ENCODE data around the gene RCCD1. TPM values are rescaled to one million over a fixed set of nuclear protein-coding genes. Genes with fewer than 3 reads are reported as not detected.

The RCCD1 gene
- total RNA-seq, 2 experiments from 2014 or later: 30.0 to 30.9 TPM

DNA sequence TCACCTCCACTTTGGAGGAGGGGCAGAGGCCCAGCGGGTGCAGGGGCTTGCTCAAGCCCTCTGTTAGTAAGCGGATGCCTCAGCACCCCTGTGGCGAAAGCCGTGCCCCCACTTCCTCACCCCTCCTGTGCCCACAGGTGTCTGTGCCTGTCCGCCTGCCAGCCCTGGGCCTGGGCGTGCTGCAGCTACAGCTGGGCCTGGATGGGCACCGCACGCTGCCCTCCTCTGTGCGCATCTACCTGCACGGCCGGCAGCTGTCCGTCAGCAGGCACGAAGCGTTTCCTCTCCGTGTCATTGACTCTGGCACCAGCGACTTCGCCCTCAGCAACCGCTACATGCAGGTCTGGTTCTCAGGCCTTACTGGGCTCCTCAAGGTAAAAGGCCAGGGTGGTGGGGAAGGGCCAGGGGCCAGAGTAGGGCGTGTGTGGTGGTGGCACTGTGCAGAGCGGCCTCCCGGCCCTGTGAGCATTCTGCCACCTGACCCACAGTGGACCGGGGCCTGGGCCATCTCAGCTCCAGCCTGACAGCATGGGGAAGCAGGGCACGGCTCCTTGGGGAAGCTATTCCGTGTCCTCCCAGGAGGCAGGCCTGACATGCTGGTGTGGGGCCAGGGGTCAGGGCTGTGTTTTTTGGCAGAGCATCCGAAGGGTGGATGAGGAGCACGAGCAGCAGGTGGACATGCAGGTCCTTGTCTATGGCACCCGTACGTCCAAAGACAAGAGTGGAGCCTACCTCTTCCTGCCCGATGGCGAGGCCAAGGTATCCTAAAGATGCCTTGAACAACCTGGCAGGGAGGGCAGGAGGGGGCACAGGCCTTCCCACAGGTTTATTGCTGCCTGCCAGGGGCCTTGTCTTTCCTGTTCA, 42.5 kb upstream of the RCCD1 start:
- Mint-ChIP-seq H3K36me3 (ENCODE audit: low read depth) (peaks cover 38% of the 10 kb centered on the region), H3K4me3 (no peak overlapping the region), H3K27me3 (no peaks in the 10 kb centered on the region), H3K27ac (no peak overlapping the region), H3K4me1 (ENCODE audit: low read depth) (no peaks in the 10 kb centered on the region), H3K9me3 (no peaks in the 10 kb centered on the region)
- intact Hi-C loops (cut with micrococcal nuclease): no loop called here
- ChIA-PET CTCF (interaction anchor here (2.2 kb wide), 1 partner anchor 9 kb away, joined by 8 read pairs; the partner anchor contains the start of gene MAN2A2), POLR2A (no interaction called here)
- no peak for ATAC-seq
- TF ChIP-seq, protein P1, sequence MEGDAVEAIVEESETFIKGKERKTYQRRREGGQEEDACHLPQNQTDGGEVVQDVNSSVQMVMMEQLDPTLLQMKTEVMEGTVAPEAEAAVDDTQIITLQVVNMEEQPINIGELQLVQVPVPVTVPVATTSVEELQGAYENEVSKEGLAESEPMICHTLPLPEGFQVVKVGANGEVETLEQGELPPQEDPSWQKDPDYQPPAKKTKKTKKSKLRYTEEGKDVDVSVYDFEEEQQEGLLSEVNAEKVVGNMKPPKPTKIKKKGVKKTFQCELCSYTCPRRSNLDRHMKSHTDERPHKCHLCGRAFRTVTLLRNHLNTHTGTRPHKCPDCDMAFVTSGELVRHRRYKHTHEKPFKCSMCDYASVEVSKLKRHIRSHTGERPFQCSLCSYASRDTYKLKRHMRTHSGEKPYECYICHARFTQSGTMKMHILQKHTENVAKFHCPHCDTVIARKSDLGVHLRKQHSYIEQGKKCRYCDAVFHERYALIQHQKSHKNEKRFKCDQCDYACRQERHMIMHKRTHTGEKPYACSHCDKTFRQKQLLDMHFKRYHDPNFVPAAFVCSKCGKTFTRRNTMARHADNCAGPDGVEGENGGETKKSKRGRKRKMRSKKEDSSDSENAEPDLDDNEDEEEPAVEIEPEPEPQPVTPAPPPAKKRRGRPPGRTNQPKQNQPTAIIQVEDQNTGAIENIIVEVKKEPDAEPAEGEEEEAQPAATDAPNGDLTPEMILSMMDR (IDR thresholded peaks at IDR 0.05): no peak
- no peak for DNase-seq

DNA sequence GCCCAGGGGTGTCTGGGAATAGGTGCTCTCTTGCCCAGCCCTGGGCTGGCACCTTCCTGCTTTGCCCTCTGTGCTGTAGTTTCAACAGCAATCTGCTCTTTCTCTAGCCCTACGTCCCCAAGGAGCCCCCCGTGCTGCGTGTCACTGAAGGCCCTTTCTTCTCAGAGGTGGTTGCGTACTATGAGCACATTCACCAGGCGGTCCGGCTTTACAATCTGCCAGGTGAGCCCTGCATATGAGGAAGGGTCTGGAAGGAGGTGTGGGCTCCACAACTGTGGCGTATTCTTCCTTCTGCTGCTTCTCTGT, 42.0 kb upstream of the RCCD1 start:
- H3K9me3 Mint-ChIP-seq: no peaks in the 10 kb centered on the region
- H3K4me3 Mint-ChIP-seq: no peak overlapping the region
- no peak overlapping the region for H3K27ac Mint-ChIP-seq
- H3K27me3 Mint-ChIP-seq: no peaks in the 10 kb centered on the region
- H3K36me3 Mint-ChIP-seq (ENCODE audit: low read depth): peaks cover 35% of the 10 kb centered on the region
- ATAC-seq: no peak
- H3K4me1 Mint-ChIP-seq (ENCODE audit: low read depth): no peaks in the 10 kb centered on the region
- intact Hi-C loops (cut with micrococcal nuclease): no loop called here
- ChIA-PET POLR2A (interaction anchor here (1.3 kb wide), 1 partner anchor 10 kb away, joined by 4 read pairs; no protein-coding TSS in a partner anchor), CTCF (interaction anchor here (2.2 kb wide), 1 partner anchor 10 kb away, joined by 8 read pairs; the partner anchor contains the start of gene MAN2A2)
- no peak for DNase-seq
- TF ChIP-seq, protein P1 (IDR thresholded peaks at IDR 0.05): no peak

DNA sequence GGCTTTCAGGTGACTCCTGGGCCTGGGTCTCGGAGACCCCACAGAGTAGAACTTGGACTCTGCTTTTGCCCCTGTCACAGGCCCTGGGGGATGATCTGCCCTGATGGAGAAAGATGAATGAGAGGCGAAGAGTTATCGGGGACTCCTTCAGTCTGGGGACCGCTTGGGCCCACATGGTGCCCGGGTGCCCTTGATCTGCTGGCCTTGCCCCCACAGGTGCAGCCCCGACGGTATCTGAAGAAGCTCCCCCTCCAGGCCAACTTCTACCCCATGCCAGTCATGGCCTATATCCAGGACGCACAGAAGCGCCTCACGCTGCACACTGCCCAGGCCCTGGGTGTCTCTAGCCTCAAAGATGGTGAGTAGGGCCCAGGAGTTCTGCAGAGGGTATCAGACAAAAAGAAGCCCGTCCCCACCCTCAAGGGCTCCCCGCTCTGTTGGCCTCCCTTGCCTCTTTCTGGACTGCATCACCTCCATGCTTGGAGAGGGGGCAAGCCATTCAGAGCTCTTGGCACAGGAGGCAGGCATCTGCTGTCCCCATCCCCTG, 41.2 kb upstream of the RCCD1 start:
- Mint-ChIP-seq H3K27me3 (no peaks in the 10 kb centered on the region), H3K4me3 (no peak overlapping the region), H3K4me1 (ENCODE audit: low read depth) (no peaks in the 10 kb centered on the region), H3K9me3 (no peaks in the 10 kb centered on the region), H3K36me3 (ENCODE audit: low read depth) (peaks cover 34% of the 10 kb centered on the region), H3K27ac (no peak overlapping the region)
- intact Hi-C loops (cut with micrococcal nuclease): no loop called here
- TF ChIP-seq, protein P1 (IDR thresholded peaks at IDR 0.05): no peak
- POLR2A ChIA-PET: interaction anchor here (1.2 to 1.6 kb wide), 4 partner anchors 8 to 17 kb away, joined by 3 to 5 read pairs (median 4); partner anchors contain the start of gene MAN2A2
- ATAC-seq: no peak
- CTCF ChIA-PET: interaction anchor here (0.8 to 2.2 kb wide), 3 partner anchors 11 to 27 kb away, joined by 3 to 10 read pairs (median 8); partner anchors contain the start of genes HDDC3 and MAN2A2
- DNase-seq: no peak

DNA sequence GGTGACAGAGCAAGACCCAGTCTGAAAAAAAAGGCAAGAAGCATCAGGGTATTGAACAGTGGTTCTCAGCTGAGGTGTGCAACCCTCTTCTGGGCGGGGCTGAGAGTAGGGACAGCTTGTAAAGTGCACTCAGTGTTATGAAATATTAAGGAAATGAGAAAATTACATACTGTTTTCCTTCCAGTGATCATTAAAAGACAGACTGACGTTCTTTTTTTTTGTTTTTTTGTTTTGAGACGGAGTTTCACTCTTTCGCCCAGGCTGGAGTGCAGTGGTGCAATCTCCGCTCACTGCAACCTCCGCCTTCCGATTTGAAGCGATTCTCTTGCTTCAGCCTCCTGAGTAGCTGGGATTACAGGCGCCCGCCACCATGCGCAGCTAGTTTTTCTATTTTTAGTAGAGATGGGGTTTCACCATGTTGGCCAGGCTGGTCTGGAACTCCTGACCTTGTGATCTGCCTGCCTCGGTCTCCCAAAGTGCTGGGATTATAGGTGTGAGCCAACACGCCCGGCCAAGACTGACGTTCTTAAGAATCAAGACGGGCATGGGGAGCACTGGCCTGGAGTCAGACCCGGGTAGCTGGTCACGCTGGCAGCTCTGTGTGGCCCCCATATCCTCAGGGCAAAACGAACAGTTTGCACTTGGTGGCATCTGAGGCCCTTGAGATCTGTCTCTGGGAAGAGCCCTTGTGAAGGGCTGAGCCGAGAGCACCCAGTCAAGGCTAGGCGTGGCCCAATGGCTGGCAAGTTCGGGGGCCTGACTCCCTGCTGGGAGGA, 40.2 kb upstream of the RCCD1 start:
- Mint-ChIP-seq H3K36me3 (ENCODE audit: low read depth) (peaks cover 37% of the 10 kb centered on the region), H3K27me3 (no peaks in the 10 kb centered on the region), H3K4me1 (ENCODE audit: low read depth) (no peaks in the 10 kb centered on the region), H3K9me3 (no peaks in the 10 kb centered on the region), H3K27ac (no peak overlapping the region), H3K4me3 (no peak overlapping the region)
- POLR2A ChIA-PET: interaction anchor here (1.2 to 1.6 kb wide), 3 partner anchors 9 to 16 kb away, joined by 3 to 5 read pairs (median 4); partner anchors contain the start of gene MAN2A2
- no peak for ATAC-seq
- CTCF ChIA-PET: interaction anchor here (0.8 to 2.2 kb wide), 3 partner anchors 12 to 28 kb away, joined by 3 to 10 read pairs (median 8); partner anchors contain the start of genes HDDC3 and MAN2A2
- intact Hi-C loops (cut with micrococcal nuclease): no loop called here
- TF ChIP-seq, protein P1 (IDR thresholded peaks at IDR 0.05): no peak
- DNase-seq: no peak
